Stimulated activated effector memory CD8-positive, alpha-beta T cell treated with anti-CD3 and anti-CD28 coated beads, Interleukin-12 subunit alpha, Interleukin-12 subunit beta, amount 100 ng/mL, for 72 hours (primary cell): Measurements from ENCODE around the gene NFYA.

Source experiments
- ATAC-seq: fragments of 150-1000 bp; cut with Tn5 transposase; 2 replicates; pipeline ENCODE4 v1.10.0; 2021
- DNase-seq, 2 donors: peaks; one replicate each; pipeline ENCODE4 v3.0.0; 2021 to 2022; ENCODE audit warnings: low spot score in 2 of 2
- H3K27ac Mint-ChIP-seq: one replicate; pipeline ENCODE4 v1.8.0; 2022; ENCODE audit warnings: mild to moderate bottlenecking, mixed read lengths
- H3K36me3 Mint-ChIP-seq: one replicate; pipeline ENCODE4 v1.8.0; 2022; ENCODE audit warnings: mild to moderate bottlenecking, mixed read lengths
- H3K4me1 Mint-ChIP-seq: one replicate; pipeline ENCODE4 v1.8.0; 2022; ENCODE audit warnings: mixed read lengths
- H3K4me3 Mint-ChIP-seq: one replicate; pipeline ENCODE4 v1.8.0; 2022; ENCODE audit warnings: mild to moderate bottlenecking, mixed read lengths
- H3K9me3 Mint-ChIP-seq: one replicate; pipeline ENCODE4 v1.8.0; 2022; ENCODE audit warnings: mixed read lengths

NFYA gene

GRCh38 chr6:41055149-41055548 lies 17.6 kb upstream of the NFYA start:
- H3K4me1 Mint-ChIP-seq, result peaks cover 19% of the 10 kb centered on the region
- DNase-seq, result no peak
- H3K9me3 Mint-ChIP-seq, result no peaks in the 10 kb centered on the region

DNA sequence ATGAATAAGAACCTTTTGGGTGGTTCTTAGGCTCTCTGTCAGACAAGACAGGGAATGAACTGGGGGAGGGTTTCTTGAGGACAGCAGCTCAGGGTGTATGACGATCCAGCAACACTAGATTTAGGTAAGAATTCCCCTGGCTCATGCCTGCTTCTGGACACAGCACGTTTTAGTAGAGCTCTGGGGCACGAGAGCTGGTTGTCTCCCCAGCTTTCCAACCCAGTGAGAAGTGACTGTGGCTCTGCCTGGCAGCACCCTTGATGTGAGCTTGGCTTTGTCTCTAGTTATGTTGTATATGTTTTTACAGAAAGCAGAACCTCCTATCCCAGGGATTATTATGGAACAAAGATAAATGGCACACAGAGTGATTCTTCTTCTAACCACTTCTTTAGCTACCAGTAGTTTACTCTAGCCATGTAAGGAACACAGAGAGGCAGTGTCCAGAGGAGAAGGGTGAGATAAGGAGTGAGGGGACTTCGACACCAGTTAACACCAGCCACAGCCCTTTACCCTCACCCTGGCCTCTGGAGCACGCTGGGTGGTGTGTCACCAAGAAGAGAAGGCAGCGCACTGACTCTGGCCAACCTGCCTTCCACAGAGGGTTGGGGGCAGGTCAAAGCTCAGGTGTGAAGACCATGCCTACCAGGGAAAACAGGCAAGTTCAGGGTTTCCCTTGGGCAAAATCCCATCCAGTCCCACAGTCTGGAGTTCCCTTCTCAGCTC lies 15.8 kb upstream of the NFYA start:
- ATAC-seq (no peak), DNase-seq (no peak)
- Mint-ChIP-seq H3K36me3 (peaks cover 31% of the 10 kb centered on the region), H3K27ac (no peak overlapping the region), H3K4me1 (peaks cover 15% of the 10 kb centered on the region), H3K4me3 (no peak overlapping the region), H3K9me3 (no peaks in the 10 kb centered on the region)

More at GRCh38 chr6:41055149-41055548, 17.6 kb upstream of the NFYA start:
- no peak overlapping the region for H3K27ac Mint-ChIP-seq
- no peak for ATAC-seq
- H3K36me3 Mint-ChIP-seq, result peaks cover 19% of the 10 kb centered on the region
- no peak overlapping the region for H3K4me3 Mint-ChIP-seq

DNA sequence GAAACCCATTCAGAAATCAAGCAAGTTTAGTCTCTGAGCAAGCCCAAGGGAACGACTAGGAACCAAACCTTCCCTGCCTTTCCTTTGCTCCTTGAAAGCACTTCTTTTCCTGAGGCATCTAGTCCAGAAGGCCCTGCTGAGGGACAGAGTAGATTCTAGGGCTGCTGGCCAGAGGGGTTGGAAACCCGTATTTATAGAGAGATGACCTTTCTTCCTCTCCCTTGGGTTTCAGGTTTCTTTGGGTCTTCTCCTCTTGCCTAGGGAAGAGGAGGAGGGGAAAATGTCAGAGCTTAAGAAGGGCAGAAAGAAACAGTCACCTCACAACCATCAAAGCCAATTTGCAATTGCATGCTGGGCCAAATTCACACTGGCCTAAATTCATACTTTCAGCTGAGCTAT lies 14.0 kb upstream of the NFYA start:
- Mint-ChIP-seq H3K9me3 (no peaks in the 10 kb centered on the region), H3K36me3 (peaks cover 44% of the 10 kb centered on the region), H3K4me1 (no peaks in the 10 kb centered on the region), H3K4me3 (no peak overlapping the region), H3K27ac (no peak overlapping the region)
- ATAC-seq (no peak), DNase-seq (no peak)

DNA sequence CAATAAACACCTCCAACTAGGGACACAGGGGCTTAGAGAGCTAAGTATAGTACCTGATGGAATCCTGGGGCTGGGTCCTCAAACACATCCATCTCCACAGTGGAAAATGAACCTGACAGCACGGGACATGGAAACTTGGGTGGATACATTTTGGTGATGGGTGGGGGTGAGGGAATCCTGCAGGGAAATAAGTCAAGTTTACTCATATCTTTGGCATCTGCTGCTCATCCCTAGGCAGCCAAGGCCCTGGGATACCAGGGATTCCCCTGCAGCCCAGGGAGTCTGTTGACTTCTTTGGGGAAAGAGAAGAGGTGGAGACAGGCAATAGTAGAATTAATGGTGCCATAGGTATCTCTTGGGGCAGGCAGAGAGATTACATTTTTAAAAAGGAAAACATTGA lies 13.2 kb upstream of the NFYA start:
- ATAC-seq, result no peak
- Mint-ChIP-seq H3K4me1 (no peaks in the 10 kb centered on the region), H3K9me3 (no peaks in the 10 kb centered on the region), H3K4me3 (no peak overlapping the region), H3K27ac (no peak overlapping the region), H3K36me3 (peaks cover 51% of the 10 kb centered on the region)
- no peak for DNase-seq

- Mint-ChIP-seq H3K4me1 (no peaks in the 10 kb centered on the region), H3K4me3 (no peak overlapping the region), H3K36me3 (peaks cover 62% of the 10 kb centered on the region), H3K27ac (no peak overlapping the region), H3K9me3 (no peaks in the 10 kb centered on the region)
- DNase-seq, result no peak
- ATAC-seq, result no peak
These were observed 11.5 kb upstream of the NFYA start for GRCh38 chr6:41061196-41061726.

GRCh38 chr6:41062056-41062455 lies 10.7 kb upstream of the NFYA start:
- H3K4me1 Mint-ChIP-seq, result peaks cover 6% of the 10 kb centered on the region
- DNase-seq (no peak), ATAC-seq (no peak)
- no peak overlapping the region for H3K27ac Mint-ChIP-seq
- no peaks in the 10 kb centered on the region for H3K9me3 Mint-ChIP-seq
- no peak overlapping the region for H3K4me3 Mint-ChIP-seq
- H3K36me3 Mint-ChIP-seq, result peaks cover 70% of the 10 kb centered on the region

- no peak overlapping the region for H3K27ac Mint-ChIP-seq
- H3K36me3 Mint-ChIP-seq, result peaks cover 77% of the 10 kb centered on the region
- DNase-seq (no peak), ATAC-seq (no peak)
- peaks cover 15% of the 10 kb centered on the region for H3K4me1 Mint-ChIP-seq
- H3K9me3 Mint-ChIP-seq, result no peaks in the 10 kb centered on the region
- H3K4me3 Mint-ChIP-seq, result no peak overlapping the region
These were observed 8.9 kb upstream of the NFYA start for GRCh38 chr6:41063884-41064285.

- Mint-ChIP-seq H3K27ac (no peak overlapping the region), H3K9me3 (no peaks in the 10 kb centered on the region), H3K4me1 (peaks cover 15% of the 10 kb centered on the region), H3K36me3 (peaks cover 82% of the 10 kb centered on the region), H3K4me3 (no peak overlapping the region)
- ATAC-seq, result no peak
- DNase-seq, result no peak
These were observed 7.9 kb upstream of the NFYA start for GRCh38 chr6:41064841-41065240.

GRCh38 chr6:41065550-41066026 lies 7.2 kb upstream of the NFYA start:
- Mint-ChIP-seq H3K27ac (no peak overlapping the region), H3K36me3 (peaks cover 87% of the 10 kb centered on the region), H3K4me1 (peaks cover 19% of the 10 kb centered on the region), H3K9me3 (no peaks in the 10 kb centered on the region), H3K4me3 (no peak overlapping the region)
- no peak for ATAC-seq
- DNase-seq, result no peak

DNA sequence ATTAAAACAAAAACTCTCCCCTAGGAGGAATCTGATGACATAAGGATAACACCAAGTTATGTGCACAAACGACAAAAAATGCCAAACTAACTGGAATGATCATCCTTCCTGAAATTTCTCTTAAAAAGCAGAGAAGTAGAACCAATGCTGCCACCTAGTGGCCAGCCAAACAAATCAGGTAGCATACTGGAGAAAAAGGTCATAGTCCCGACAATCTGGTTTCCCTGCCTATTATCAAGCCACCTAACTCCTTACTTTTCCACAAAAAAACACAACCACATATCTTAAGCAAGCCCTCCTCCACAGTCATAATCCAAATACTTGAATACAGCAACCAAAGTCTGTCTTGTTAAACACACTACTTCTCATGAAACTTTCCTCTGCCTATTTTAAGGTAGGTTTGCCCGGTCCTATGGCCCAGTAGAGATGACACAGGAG lies 5.9 kb upstream of the NFYA start:
- Mint-ChIP-seq H3K9me3 (no peaks in the 10 kb centered on the region), H3K27ac (no peak overlapping the region), H3K4me1 (peaks cover 26% of the 10 kb centered on the region), H3K4me3 (no peak overlapping the region), H3K36me3 (peaks cover 84% of the 10 kb centered on the region)
- peak; percentile 33 to 59 for DNase-seq
- ATAC-seq, result no peak

- Mint-ChIP-seq H3K4me1 (peaks cover 53% of the 10 kb centered on the region), H3K4me3 (peak overlapping the region; percentile 86), H3K9me3 (no peaks in the 10 kb centered on the region), H3K36me3 (peaks cover 74% of the 10 kb centered on the region), H3K27ac (peak overlapping the region; percentile 98)
- DNase-seq, result no peak
- ATAC-seq, result no peak
These were observed 1.3 kb upstream of the NFYA start for GRCh38 chr6:41071501-41071922.

- peak within 1 kb of the TSS; percentile 98 for H3K27ac Mint-ChIP-seq
- peaks cover 67% of the 10 kb centered on the region for H3K36me3 Mint-ChIP-seq
- H3K4me3 Mint-ChIP-seq, result peak within 1 kb of the TSS; percentile 86
- peak; percentile 99 to 100 for DNase-seq
- ATAC-seq, result peak; percentile 85
- H3K9me3 Mint-ChIP-seq, result no peaks in the 10 kb centered on the region
- H3K4me1 Mint-ChIP-seq, result peaks cover 47% of the 10 kb centered on the region
These were observed 595 bp upstream of the NFYA start, which contains the start of gene OARD1 for GRCh38 chr6:41071923-41072835. OARD1 (minus strand) TSS chr6:41072356; CDS start chr6:41071634, 722 bp downstream.

GRCh38 chr6:41073203-41073967 lies 611 bp downstream of the NFYA start:
- H3K27ac Mint-ChIP-seq, result peak overlapping the region; percentile 98
- H3K4me1 Mint-ChIP-seq, result peaks cover 40% of the 10 kb centered on the region
- peak; percentile 41 for ATAC-seq
- peak overlapping the region; percentile 86 for H3K4me3 Mint-ChIP-seq
- DNase-seq, result peak; percentile 68 to 90
- H3K36me3 Mint-ChIP-seq, result peaks cover 56% of the 10 kb centered on the region
- no peaks in the 10 kb centered on the region for H3K9me3 Mint-ChIP-seq

GRCh38 chr6:41073968-41074691 lies 1.4 kb downstream of the NFYA start:
- ATAC-seq (no peak), DNase-seq (no peak)
- Mint-ChIP-seq H3K9me3 (no peaks in the 10 kb centered on the region), H3K36me3 (peaks cover 64% of the 10 kb centered on the region), H3K4me3 (peak overlapping the region; percentile 86), H3K27ac (peak overlapping the region; percentile 98), H3K4me1 (peaks cover 40% of the 10 kb centered on the region)
